NCI-H2081 (cell line): ENCODE measurements around the gene HDLBP.
"Not testable (repeated sequence)": the region's sequence is repeated elsewhere in the genome, so short reads cannot be mapped to it uniquely, and the experiment has no call there.

Experiments used
- DNase-seq, 2 experiments: peaks; one replicate each; lab custom pipeline; 2025; lab: John Stamatoyannopoulos, UW

HDLBP gene

DNA sequence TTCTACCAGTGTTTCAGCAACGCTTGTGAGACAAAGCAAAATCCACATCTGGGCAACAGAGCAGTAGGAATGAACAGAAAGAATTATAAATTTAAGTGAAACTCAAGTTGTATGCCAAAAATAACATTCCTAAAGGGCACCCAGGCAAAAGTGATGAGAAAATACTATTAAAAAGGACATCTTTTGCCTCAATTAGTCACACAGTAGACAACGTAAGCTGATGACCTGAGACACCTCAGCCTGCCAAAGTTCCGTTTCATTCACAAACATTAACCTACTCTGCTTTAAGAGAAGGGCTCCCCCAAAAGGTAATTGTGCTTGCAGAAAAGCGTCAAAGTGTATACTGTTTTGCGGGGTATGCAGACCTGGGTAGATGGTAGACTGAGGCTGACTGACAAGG is 7.2 kb downstream of the HDLBP start:
- DNase-seq: no peak

DNA sequence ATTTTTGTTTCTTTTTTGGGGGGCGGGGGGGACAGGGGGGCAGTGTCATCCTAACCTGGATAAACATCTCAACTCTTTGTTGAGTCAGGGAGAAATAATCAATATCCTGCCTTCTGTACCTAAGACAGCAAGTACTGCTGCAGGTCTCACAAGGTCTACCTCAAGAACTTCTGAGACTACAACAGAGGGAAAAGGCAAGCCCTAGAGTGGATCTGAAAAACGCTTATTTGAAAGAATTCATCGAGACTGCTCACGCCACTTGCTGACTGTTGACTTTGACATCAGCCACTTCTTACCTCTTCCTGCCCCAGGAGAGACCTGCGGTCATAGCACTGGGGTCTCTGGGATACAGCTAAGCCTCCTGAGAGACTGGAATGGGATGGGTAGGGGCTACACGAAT is 8.4 kb downstream of the HDLBP start:
- DNase-seq: no peak

DNA sequence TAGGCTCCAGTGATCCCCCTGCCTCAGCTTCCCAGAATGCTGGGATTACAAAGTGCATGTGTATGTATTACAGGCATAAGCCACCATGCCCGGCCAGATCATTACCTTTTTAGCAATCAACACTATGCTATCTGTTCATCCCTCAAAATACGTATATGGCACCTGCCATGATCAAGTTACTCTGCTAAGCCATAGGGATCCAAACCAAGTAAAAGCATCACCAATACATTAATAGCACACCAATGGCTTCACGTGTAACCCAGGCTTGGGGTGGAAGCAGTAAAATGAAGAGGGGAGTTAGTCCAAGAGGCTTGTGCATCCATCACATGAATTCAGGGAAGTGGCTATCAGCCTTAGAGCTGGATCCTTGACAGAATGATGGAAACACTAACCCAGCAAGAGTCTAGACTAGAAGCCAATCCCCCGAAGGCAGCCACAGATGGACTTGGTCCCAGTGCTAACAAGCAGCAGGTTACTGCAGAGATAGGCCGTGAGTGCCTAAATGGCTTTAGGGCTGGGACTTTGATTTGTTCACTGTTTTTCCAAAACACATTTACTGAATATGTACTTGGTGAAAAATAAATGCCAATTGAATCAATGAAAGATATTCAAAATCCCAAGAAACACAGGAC is 11.3 kb downstream of the HDLBP start:
- DNase-seq: no peak

DNA sequence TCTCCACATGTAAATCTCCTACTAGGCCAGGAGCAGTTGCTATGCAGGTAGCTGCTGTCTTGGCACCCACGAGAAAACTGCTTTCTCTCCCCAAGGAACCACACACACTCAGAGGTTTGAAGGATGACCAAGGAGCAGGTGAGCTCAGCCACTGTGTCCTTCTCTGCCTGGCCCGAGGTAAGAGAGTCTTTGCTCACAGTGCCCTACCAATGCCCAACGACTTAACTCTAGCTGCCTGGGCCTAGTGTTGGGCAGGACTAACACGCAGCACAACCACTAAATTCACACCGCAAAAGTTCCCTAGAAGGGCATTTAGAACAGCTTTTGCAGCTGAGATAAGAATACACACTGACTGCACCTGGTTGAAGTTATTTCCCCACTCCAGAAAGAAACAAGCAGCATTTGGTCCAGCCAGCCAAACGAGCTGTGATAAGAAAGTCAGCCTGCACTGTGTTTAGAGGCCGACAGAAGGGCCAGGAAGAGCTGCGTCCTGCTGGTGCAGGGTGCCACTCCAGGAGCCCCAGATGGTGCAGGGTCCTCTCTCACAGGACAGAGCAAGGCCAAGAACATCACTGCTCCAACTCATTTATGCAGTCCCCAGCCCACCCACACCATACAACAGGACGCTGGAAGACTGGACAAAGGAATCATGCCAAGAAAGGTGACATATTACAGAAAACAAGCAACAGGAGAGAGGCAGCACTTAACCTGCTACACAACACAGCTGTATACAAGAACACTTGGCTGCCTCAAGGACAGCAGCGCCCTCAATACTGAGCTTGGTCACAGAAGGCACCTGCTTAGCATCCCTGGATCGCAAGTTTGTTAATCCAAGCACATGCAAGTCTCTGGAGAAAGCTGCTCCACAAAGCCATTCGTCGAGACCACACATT is 12.5 kb downstream of the HDLBP start:
- no peak for DNase-seq

DNA sequence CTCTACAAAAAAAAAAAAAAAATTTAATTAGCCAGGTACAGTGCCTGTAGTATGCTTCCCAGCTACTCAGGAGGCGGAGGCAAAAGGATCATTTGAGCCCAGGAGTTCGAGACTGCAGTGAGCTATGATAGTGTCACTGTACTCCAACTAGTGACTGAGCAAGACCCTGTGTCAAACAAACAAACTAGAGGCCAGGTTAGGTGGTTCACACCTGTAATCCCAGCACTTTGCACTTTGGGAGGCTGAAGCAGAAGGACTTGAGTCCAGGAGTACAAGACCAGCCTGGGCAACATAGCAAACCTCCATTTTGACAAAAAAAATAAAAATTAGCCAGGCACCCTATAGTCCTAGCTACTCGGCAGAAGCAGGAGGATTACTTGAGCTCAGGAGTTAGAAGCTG is 13.4 kb downstream of the HDLBP start:
- no peak for DNase-seq

DNA sequence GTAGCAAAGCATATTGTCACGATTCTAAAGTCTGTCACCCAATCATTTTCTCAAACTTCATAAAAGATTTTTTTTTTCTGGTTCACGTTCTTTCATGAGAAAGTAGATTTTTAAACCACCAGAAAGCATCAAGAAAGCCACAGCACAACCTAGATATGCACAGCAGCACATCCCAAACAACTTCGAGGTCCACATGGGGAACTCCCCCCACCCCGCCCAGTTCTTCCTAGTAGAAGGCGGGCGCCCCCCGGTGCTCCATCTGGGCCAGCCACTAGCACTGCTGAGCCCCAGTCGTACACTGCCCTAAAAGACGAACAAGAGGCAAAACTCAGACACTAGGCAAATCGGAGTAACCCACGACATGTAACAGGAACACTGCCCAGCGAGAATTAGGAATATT is 15.5 kb downstream of the HDLBP start:
- DNase-seq: no peak

DNA sequence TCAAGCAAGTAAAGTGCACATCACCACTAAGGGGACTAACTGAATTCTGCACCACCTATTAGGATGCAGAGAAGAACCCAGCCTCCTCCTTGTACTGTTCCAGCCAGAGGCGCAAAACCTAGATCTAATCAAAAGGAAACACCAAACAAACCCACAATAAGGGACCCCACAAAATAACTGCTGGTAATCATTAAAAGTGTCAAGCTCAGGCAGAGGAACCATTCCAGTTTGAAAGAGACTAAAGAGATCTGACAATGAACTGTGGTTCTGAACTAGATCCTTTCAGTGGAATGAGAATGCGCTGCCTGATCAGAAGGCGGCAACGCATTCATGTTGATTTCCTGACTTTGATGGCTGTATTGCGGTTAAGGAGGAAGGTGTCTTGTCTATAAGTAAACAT is 16.8 kb downstream of the HDLBP start:
- no peak for DNase-seq

DNA sequence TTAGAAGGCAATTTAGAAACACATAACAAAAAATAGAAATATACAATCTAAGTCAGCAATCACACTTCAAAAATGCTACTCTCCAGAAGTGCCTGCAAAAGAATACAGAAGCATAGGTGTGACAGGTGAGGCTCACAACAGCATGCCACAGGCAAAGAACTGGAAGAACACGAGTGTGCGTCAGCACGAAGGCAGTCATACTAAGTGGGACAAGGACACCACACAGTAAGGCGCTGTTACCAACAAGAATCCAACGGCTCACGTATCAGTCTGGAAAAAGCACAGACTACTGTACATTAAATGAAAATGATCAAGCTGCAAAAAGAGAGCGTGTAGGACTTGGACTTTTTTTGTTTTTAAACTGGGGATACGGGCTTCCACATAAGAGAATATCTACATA is 18.7 kb downstream of the HDLBP start:
- DNase-seq: no peak

DNA sequence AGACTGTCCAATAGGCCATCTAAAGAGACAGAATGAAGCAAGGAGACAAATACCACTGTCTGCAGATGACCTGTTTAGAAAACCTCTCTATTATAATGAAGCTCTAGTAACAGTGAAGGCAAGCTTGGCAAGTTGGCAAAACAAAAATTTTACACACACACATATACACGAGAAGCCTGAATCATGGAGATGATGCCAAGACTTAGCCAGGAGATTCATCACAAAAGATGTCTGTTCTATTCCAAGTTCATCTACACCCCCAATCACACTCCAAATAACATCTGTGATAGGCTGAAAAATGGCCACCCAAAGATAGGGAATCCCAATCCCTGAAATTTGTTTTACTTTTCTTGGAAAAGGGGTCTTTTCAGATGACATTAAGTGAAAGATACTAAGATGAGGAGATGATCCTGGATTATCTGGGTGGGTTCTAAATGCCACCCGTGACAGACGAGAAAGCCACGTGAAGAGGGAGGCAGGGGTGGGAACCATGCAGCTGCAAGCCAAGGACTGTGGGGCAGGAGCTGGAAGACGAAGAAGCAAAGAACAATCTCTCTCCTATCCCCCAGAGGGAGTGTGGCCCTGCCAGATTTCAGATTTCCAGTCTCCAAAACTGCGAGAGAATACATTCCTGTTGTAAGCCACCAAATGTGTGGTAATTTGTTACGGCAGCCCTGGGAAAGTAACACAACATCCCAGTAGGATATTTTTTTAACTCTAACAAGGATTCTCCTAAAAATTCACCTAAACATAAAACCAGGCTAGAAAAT is 20.0 kb downstream of the HDLBP start:
- DNase-seq: no peak

DNA sequence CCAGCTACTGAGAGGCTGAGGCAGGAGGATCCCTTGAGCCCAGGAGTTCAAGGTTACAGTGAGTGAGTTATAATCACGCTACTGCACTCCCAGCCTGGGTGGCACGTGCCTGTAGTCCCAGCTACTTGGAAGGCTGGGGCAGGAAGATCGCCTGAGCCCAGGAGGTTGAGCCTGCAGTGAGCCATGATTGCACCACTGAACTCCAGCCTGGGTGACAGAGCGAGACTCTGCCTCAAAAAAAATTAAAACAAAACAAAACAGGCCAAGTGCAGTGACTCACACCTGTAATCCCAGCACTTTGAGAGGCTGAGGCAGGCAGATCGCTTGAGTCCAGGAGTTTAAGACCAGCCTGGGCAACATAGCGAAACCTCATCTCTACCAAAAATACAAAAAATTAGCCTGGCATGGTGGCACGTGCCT is 22.1 kb downstream of the HDLBP start:
- not testable (repeated sequence) for DNase-seq

DNA sequence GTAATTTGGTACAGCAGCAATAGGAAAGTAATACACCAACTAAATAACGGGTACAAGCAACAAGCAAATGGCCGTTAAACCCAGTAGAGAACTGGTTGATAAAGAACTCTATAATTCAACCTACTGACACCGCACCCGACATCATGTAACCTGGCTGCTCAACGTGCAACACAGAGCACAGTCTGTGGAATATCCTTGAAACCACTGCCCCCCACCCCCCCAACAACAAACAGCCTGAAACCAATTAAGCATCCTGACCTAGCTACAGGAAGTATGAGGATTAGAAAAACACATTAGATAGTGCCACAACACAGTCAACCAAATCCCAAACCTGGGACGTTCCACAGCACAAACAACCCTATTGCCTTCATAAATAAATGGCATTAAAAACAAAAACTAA is 23.5 kb downstream of the HDLBP start:
- DNase-seq: no peak

DNA sequence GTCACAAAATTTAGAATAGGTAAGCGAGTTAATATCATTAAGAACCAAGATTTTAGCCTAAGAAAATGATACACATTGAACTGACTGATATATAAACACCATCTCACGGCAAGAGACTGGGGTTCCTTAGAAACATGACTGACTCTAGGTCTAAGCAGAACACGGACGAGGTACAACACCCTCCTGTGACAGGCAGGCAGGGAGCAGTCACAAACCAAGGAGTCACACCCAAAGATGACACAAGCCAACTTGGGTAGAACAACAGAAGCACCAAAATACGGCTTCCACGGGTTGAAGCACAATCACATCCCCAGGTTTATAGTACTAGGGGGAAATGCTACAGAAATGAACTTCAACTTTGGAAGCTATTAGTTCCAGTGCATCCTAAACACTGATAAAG is 24.3 kb downstream of the HDLBP start:
- DNase-seq: no peak

DNA sequence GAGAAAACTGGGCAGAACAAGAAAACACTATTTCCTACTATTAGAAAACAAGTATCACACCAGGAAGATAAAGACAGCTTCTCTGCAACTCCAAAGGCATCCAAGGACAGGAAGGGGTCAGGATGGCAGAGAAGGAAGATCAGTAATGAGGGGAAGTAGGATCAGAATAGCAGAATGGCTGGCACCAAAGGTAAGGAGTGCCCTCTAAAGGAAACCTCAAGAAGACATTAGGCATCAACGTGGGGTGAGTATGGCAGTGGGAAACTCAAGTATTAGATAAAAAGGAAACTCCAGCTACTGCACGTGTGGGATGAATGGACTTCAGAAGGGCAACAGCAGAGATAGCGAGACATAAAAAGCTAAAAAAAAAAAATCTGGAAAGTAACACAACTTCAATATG is 25.9 kb downstream of the HDLBP start:
- no peak for DNase-seq

DNA sequence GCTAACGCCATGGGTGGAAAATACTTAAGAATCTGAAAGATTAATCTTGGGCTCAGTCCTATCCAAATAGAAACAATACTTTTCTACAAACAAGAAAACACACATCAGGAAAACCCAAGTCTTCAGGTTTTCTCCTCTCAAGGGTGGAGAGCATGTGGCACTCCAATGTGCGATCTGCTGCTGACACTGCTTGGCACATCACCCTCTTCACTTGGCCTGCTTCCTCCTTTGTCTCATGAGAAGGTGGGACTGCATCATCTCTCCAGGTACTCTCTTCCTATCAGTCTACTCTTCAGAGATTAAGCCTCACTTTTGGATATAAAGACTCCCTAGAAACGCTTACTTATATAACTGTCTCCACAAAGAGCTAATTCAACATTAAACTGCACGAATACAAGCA is 26.4 kb downstream of the HDLBP start:
- DNase-seq: no peak

DNA sequence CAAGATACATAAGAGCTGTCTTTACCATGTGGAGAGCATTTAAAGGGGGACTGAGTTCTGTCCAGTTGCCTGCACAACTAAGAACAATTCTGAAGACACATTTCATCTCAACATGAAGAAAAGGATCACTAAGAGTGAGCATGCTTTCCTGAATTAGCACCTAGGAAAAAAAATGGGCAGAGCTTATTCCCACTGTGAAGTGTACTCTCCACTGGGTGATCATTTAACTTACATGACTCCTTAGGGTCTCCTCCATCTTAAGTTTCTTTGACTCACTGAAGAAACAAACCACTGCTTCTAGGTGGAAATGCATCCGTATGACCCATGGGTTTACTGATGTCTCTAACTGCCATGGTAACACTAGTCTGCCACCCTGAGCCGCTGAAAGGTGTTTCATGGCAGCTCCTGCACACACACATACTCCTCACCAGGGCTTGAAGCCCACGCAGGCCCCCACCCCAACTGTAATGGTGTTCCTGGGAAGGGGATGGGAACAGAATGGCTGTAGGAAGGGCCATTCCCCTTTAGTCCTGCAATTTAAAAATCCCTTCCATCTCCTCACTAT is 27.1 kb downstream of the HDLBP start:
- DNase-seq: no peak

DNA sequence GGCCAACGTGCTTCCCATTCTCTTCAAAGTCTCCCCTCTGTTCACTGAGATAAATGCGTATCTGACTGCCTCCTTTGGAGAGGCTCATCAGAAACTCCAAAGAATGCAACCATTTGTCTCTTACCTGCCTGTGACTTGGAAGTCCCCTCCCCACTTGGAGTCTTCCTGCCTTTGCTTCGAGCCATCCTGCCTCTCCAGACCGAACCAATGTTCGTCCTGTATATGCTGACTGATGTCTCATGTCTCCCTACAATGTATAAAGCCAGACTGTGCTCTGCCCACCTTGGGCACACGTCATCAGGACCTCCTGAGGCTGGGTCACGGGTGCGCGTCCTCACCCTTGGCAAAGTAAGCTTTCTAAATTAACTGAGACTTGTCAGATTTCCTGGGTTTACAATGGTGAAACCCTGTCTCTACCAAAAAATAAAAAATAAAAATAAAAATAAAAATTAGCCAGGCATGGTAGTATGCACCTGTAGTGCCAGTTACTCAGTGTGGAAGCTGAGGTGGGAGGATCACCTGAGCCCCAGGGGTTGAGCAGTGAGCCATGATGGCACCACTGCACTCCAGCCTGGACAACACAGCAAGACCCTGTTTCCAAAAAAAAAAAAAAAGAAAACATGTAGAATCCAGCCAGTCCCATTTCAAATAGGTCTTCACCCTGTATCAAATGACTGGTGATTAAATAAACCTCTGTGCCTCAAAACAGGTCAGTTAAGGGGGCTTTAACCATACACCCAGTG is 29.0 kb downstream of the HDLBP start:
- DNase-seq: no peak

DNA sequence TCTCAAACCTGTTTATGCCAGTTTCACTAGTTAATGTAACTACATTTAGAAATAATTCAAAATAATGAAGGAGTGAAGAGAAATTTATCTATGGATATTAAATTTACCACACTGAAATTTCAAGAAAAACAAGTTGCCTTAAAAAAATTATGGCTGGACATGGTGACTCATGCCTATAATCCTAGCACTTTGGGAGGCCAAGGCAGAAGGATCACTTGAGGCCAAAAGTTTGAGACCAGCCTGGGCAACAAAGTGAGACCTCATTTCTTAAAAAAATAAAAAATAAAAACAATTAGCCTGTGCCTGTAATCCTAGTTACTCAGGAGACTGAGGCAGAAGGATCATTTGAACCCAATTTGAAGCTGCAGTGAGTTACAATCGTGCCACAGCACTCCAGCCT is 29.9 kb downstream of the HDLBP start:
- no peak for DNase-seq

DNA sequence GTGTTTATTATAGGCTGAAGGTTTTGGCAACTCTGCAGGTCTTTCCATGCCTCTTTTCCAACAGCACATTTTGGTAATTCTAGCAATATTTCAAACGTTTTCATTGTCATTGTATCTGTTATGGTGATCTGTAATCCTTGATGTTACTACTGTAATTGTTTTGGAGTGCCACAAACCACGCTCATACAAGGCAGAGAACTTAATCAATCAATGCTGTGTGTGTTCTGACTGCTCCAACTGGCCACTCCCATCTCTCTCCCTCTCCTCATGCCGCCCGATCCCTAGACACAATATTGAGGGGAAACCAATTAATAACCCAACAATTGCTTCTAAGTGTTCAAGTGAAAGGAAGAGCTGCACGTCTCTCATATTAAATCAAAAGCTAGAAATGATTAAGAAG is 32.9 kb downstream of the HDLBP start:
- DNase-seq: no peak

DNA sequence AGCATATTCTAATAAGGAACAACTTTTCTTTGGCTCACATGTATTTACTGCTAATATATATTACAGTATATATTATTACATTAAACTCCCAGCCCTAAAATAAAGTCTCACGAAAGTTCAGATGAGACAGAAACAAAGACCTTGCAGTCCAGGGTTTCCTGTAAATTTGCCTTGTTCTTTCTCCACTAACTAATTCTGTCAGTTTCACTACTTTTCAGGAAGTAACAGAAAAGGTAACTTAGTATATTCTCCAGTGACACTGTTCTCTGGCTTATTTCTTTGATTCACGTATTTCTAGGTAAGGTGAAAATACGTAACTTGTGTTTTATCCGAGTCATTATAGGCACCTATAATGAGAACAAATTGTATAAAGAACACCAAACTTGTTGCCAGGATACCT is 35.2 kb downstream of the HDLBP start:
- DNase-seq: no peak

DNA sequence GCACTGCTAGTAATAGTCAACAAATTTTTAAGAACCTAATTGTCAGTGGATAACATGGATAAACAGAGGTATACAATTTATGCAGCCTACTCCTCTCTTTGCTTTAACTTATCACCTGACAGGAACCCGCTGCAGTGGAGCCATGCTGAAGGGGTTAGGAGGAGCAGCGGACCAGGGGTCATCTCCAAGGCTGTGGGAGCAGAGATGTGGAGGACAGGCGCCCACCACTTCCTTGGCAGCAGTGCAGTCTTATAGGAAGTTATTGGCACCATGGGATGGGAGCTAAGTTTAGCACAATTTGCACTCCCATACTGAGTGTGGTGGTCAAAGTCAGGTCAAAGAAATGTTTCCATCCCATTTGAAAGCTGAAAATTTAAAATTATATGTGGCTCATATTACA is 35.6 kb downstream of the HDLBP start:
- no peak for DNase-seq

DNA sequence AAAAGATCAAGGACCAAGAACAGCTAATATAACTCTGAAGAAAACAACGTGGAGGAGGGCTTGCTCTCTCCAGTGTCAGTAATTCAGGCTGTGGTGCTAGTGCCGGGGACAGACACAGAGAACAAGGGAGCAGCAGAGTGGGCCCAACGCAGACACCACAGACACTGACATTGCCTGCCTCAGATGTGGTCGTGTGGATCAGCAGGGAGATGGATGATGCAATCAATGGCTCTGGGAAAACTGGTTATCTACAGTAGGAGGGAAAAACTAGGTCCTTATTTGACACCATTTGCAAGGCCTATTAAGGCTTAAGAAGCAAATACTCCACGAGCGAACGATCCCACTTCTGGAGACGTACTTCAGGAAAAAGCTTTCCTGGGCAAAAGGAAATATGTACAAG is 36.1 kb downstream of the HDLBP start:
- no peak for DNase-seq

DNA sequence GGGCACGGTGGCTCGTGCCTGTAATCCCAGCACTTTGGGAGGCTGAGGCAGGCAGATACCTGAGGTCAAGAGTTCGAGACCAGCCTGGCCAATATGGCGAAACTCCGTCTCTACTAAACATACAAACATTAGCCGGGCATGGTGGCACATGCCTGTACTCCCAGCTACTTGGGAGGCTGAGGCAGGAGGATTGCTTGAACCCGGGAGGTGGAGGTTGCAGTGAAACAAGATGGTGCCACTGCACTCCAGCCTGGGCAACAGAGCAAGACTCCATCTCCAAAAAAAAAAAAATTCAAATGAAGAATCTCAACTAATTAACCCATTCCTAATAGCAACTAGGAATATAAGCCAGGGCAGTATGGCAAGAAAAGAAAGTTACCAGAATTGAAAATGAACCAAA is 37.2 kb downstream of the HDLBP start:
- not testable (repeated sequence) for DNase-seq
